ENCODE measurements around the gene EPB41L3.

DNA sequence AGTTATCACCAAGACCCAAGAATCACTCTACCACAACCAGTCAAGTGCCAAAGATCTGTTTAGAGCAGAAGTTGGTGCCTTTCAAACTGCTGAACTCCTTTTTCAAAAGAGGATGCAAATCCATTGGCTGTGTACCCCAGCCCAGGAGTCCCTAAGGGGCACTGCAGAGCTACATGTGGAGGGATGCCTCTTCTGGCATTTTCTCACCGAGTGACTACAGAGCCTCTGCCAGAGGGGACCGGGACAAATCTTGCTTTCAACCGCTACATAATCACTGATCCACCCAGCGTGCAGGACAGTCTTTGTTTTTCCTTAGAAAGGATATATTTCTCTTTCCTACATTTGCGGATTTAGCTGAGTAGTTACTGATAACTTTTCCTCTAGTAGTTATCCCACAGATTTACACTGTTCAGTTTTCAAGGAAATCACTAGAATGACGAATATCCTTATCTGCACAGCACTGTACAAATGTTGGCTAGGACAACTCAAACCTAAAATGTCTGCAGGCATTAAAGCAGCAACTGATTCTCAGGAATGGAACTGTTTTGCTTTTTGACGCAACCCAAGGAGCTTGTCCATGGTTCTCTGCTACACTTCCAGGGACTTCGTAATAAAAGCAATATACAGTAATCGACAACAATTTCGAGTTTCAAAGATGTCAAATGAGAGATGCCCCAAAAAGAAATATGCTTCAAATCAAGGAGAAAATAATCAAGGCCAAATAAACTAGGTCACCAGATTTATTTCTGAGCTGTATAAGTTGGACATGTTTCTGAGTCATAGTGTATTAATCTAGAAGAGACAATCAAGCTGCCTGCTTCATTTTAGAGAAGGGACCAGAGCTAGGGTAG lies 24.1 kb downstream of the EPB41L3 start:
- TF ChIP-seq POLR2A (IDR thresholded peaks at IDR 0.05), result no peak
- TF ChIP-seq, protein P1, sequence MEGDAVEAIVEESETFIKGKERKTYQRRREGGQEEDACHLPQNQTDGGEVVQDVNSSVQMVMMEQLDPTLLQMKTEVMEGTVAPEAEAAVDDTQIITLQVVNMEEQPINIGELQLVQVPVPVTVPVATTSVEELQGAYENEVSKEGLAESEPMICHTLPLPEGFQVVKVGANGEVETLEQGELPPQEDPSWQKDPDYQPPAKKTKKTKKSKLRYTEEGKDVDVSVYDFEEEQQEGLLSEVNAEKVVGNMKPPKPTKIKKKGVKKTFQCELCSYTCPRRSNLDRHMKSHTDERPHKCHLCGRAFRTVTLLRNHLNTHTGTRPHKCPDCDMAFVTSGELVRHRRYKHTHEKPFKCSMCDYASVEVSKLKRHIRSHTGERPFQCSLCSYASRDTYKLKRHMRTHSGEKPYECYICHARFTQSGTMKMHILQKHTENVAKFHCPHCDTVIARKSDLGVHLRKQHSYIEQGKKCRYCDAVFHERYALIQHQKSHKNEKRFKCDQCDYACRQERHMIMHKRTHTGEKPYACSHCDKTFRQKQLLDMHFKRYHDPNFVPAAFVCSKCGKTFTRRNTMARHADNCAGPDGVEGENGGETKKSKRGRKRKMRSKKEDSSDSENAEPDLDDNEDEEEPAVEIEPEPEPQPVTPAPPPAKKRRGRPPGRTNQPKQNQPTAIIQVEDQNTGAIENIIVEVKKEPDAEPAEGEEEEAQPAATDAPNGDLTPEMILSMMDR (IDR thresholded peaks at IDR 0.05), result no peak

Data from suprapubic skin (tissue), 3 donors.